OCI-LY3 (cell line): ENCODE results near the gene SULT1A2.

Experiments used
- EZH2phosphoT487 ChIP-seq: fragments of 200-600 bp; shearing (Covaris generic); IDR thresholded peaks from 2 replicates; pipeline ENCODE4 v1.6.1; 2018; ENCODE audit warnings: antibody characterized with exemption, mixed run types, low read depth
- TF ChIP-seq, protein P1 (sequence below): fragments of 200-600, 300-600 bp; sonication (generic); IDR thresholded peaks from 2 replicates; pipeline ENCODE4 v1.5.1; 2014; ENCODE audit warnings: antibody characterized with exemption, low read length, low read depth

GRCh38 chr16:28580726-28581315 lies 16.0 kb downstream of the SULT1A2 start:
- TF ChIP-seq, protein P1, sequence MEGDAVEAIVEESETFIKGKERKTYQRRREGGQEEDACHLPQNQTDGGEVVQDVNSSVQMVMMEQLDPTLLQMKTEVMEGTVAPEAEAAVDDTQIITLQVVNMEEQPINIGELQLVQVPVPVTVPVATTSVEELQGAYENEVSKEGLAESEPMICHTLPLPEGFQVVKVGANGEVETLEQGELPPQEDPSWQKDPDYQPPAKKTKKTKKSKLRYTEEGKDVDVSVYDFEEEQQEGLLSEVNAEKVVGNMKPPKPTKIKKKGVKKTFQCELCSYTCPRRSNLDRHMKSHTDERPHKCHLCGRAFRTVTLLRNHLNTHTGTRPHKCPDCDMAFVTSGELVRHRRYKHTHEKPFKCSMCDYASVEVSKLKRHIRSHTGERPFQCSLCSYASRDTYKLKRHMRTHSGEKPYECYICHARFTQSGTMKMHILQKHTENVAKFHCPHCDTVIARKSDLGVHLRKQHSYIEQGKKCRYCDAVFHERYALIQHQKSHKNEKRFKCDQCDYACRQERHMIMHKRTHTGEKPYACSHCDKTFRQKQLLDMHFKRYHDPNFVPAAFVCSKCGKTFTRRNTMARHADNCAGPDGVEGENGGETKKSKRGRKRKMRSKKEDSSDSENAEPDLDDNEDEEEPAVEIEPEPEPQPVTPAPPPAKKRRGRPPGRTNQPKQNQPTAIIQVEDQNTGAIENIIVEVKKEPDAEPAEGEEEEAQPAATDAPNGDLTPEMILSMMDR = no peak
- TF ChIP-seq EZH2phosphoT487 = no peak
